Measurements from ENCODE around the gene PEX14. TPM values are rescaled to one million over a fixed set of nuclear protein-coding genes. Genes with fewer than 3 reads are reported as not detected.
A peak's percentile ranks its signal among the peaks of the same experiment; 100 is the strongest.

The PEX14 gene
- total RNA-seq, 1 experiment from 2014 or later, result 27.3 TPM

GRCh38 chr1:10614377-10615225 is 139.9 kb downstream of the PEX14 start (continued):
- TF ChIP-seq AFF4 (CRISPR knock-in tag; IDR thresholded peaks at IDR 0.05; ENCODE audit: borderline replicate concordance), result no peak
- TF ChIP-seq ATF6 (CRISPR knock-in tag; IDR thresholded peaks at IDR 0.05), result no peak
- TF ChIP-seq SMAD3 (CRISPR knock-in tag; IDR thresholded peaks at IDR 0.05; ENCODE audit: borderline replicate concordance), result no peak
- no peak for TF ChIP-seq FOXJ3 (CRISPR knock-in tag; IDR thresholded peaks at IDR 0.05; ENCODE audit: borderline replicate concordance)
- TF ChIP-seq PRRX2 (CRISPR knock-in tag; IDR thresholded peaks at IDR 0.05), result no peak
- no peak for TF ChIP-seq SP1 (CRISPR knock-in tag; conservative IDR thresholded peaks at IDR 0.05)
- no peak for TF ChIP-seq TP53 (CRISPR knock-in tag; IDR thresholded peaks at IDR 0.05)
- TF ChIP-seq ZNF219 (CRISPR knock-in tag; IDR thresholded peaks at IDR 0.05; ENCODE audit: borderline replicate concordance), result no peak

GRCh38 chr1:10615332-10615731 is 140.6 kb downstream of the PEX14 start:
- no peak for ATAC-seq
- CTCF ChIA-PET, result no interaction called here
- no peak overlapping the region for H3K4me3 Mint-ChIP-seq
- H3K9me3 Mint-ChIP-seq, result no peaks in the 10 kb centered on the region
- H3K27me3 Mint-ChIP-seq (ENCODE audit: low read depth), result no peaks in the 10 kb centered on the region
- no peak for TF ChIP-seq EMX1 (CRISPR knock-in tag; IDR thresholded peaks at IDR 0.05)
- no peak for TF ChIP-seq E2F4 (CRISPR knock-in tag; IDR thresholded peaks at IDR 0.05; ENCODE audit: borderline replicate concordance, low read depth)
- no peak for TF ChIP-seq ZNF416 (CRISPR knock-in tag; IDR thresholded peaks at IDR 0.05)
- TF ChIP-seq GABPB1 (CRISPR knock-in tag; IDR thresholded peaks at IDR 0.05), result no peak
- no peak for TF ChIP-seq USF1 (CRISPR knock-in tag; IDR thresholded peaks at IDR 0.05)
- TF ChIP-seq NR3C1 (CRISPR knock-in tag; conservative IDR thresholded peaks at IDR 0.05; ENCODE audit: low read depth), result no peak
- H3K36me3 Mint-ChIP-seq, result no peaks in the 10 kb centered on the region
- POLR2A ChIA-PET, result interaction anchor here (0.5 kb wide), 1 partner anchor 109 kb away, joined by 4 read pairs; no protein-coding TSS in a partner anchor
- DNase-seq (ENCODE audit: low spot score), result no peak
- H3K27ac Mint-ChIP-seq, result peak overlapping the region; percentile 1; the same call in 1 of the 2 replicates
- peaks cover 16% of the 10 kb centered on the region for H3K4me1 Mint-ChIP-seq

Data from WTC11 (cell line).